Transverse colon (tissue), 4 donors: Measurements from ENCODE around the gene GNAO1. TPM values are rescaled to one million over a fixed set of nuclear protein-coding genes. Genes with fewer than 3 reads are reported as not detected.

ENCODE experiments used
- DNase-seq: peaks from one replicate; pipeline ENCODE4 v3.0.0-alpha.2; 2019
- H3K27ac ChIP-seq, 4 donors: fragments of 200-600 bp; sonication (generic); 2 replicates each; pipeline ENCODE4 v1.5.1; 2016 to 2018; ENCODE audit warnings: inconsistent platforms in 4 of 4
- H3K27me3 ChIP-seq: fragments of 200-600 bp; sonication (generic); 2 replicates; pipeline ENCODE4 v1.5.1; 2017; ENCODE audit warnings: inconsistent platforms
- H3K36me3 ChIP-seq, 4 donors: fragments of 200-600 bp; sonication (generic); 2 replicates each; pipeline ENCODE4 v1.5.1; 2017 to 2019; ENCODE audit warnings: inconsistent platforms in 4 of 4
- H3K4me1 ChIP-seq, 4 donors: fragments of 200-600 bp; sonication (generic); 2 replicates each; pipeline ENCODE4 v1.5.1; 2017 to 2020; ENCODE audit warnings: inconsistent platforms in 4 of 4
- H3K4me3 ChIP-seq, 4 donors: fragments of 200-600 bp; sonication (generic); 1 replicate in 1 of 4; 2 replicates in 3 of 4; pipeline versions ENCODE4 v1.5.1 to v1.6.1; 2017 to 2019; ENCODE audit warnings: inconsistent platforms in 4 of 4
- H3K9me3 ChIP-seq, 2 donors: fragments of 200-600 bp; sonication (generic); 2 replicates each; pipeline ENCODE4 v1.5.1; 2017 to 2019; ENCODE audit warnings: inconsistent platforms in 2 of 2
- EP300 ChIP-seq: sonication (generic); formaldehyde crosslinking; IDR thresholded peaks from one replicate; pipeline ENCODE4 v1.6.1; 2017; ENCODE audit warnings: antibody characterized with exemption, low read depth
- POLR2A ChIP-seq: fragments of 450-650 bp; IDR thresholded peaks from one replicate; pipeline ENCODE4 v1.6.1; 2016; ENCODE audit warnings: antibody characterized with exemption, mild to moderate bottlenecking, moderate library complexity
- POLR2AphosphoS5 ChIP-seq, 3 donors: sonication (generic); formaldehyde crosslinking; IDR thresholded peaks; one replicate each; pipeline ENCODE4 v1.6.1; 2016; ENCODE audit warnings: antibody characterized with exemption in 3 of 3
- whole genome bisulfite sequencing, 2 donors: methylation state at CpG; one replicate each; pipeline ENCODE4 v1.1.5; 2018; ENCODE audit warnings: low coverage in 1 of 2; 5-methylcytosine and 5-hydroxymethylcytosine counted together
- in situ Hi-C, 4 donors: fragments of 200-750 bp; cut with MboI; loops; one replicate each; pipeline versions ENCODE4 v1.15.0 to v1.15.1; 2017; ENCODE audit warnings: low sequenced_read_pairs in 3 of 4, low pct_ligation_motif_present in 1 of 4, low pct_unique_long_range_greater_than_20kb in 1 of 4
- intact Hi-C: fragments of 100-400 bp; cut with DNase I; formaldehyde crosslinking; loops from one replicate; pipeline ENCODE4 v1.15.1; 2023; ENCODE audit warnings: low total_unique reads
- total RNA-seq, 4 donors: library from RNA; depleted of rRNA; stranded (reverse); fragments of >200 nt; gene quantifications; one replicate each; pipeline ENCODE4 v1.1.0, GENCODE V29; 2016
- TF ChIP-seq, protein P1 (sequence below), 5 experiments: fragments of 200-600 bp in 3 of 5; fragments of 450-650 bp in 2 of 5; sonication (generic) in 3 of 5; IDR thresholded peaks; 1 replicate in 2 of 5; 2 replicates in 3 of 5; pipeline ENCODE4 v1.5.1; 2016 to 2017; ENCODE audit warnings: antibody characterized with exemption in 5 of 5, inconsistent platforms in 3 of 5, mild to moderate bottlenecking in 2 of 5, moderate library complexity in 1 of 5

Gene GNAO1
- total RNA-seq, 4 donors from 2014 or later, result 7.3 to 25.4 (median 11.3) TPM

GRCh38 chr16:56329887-56330286, 138.6 kb downstream of the GNAO1 start:
- no peaks in the 10 kb centered on the region for H3K4me1 ChIP-seq
- in situ Hi-C loops (no loop called here), intact Hi-C loops (loop anchor here (10.0 kb wide), 1 partner anchor 285 kb away; no protein-coding TSS in a partner anchor)
- no peaks in the 10 kb centered on the region for H3K27me3 ChIP-seq
- WGBS, 2 donors, result 82% methylated on average over 9 of the region's 9 CpGs; no CpG with 5 or more reads in 1 of the 2 donors
- DNase-seq, result no peak
- TF ChIP-seq EP300, result no peak
- TF ChIP-seq, protein P1, sequence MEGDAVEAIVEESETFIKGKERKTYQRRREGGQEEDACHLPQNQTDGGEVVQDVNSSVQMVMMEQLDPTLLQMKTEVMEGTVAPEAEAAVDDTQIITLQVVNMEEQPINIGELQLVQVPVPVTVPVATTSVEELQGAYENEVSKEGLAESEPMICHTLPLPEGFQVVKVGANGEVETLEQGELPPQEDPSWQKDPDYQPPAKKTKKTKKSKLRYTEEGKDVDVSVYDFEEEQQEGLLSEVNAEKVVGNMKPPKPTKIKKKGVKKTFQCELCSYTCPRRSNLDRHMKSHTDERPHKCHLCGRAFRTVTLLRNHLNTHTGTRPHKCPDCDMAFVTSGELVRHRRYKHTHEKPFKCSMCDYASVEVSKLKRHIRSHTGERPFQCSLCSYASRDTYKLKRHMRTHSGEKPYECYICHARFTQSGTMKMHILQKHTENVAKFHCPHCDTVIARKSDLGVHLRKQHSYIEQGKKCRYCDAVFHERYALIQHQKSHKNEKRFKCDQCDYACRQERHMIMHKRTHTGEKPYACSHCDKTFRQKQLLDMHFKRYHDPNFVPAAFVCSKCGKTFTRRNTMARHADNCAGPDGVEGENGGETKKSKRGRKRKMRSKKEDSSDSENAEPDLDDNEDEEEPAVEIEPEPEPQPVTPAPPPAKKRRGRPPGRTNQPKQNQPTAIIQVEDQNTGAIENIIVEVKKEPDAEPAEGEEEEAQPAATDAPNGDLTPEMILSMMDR (IDR thresholded peaks at IDR 0.05), result no peak
- TF ChIP-seq POLR2A, result no peak
- TF ChIP-seq POLR2AphosphoS5 (IDR thresholded peaks at IDR 0.05), result no peak
- no peak overlapping the region for H3K27ac ChIP-seq
- no peaks in the 10 kb centered on the region for H3K36me3 ChIP-seq
- no peak overlapping the region for H3K4me3 ChIP-seq
- no peaks in the 10 kb centered on the region for H3K9me3 ChIP-seq

GRCh38 chr16:56330476-56330875, 139.2 kb downstream of the GNAO1 start:
- in situ Hi-C loops (no loop called here), intact Hi-C loops (no loop called here)
- 71 to 74% methylated on average over 4 of the region's 4 CpGs for WGBS, 2 donors
- no peak overlapping the region for H3K4me3 ChIP-seq
- H3K9me3 ChIP-seq, result no peaks in the 10 kb centered on the region
- no peak for DNase-seq
- no peak overlapping the region for H3K27ac ChIP-seq
- no peaks in the 10 kb centered on the region for H3K36me3 ChIP-seq
- TF ChIP-seq EP300 (no peak), POLR2AphosphoS5 (IDR thresholded peaks at IDR 0.05) (no peak), POLR2A (no peak)
- TF ChIP-seq, protein P1 (IDR thresholded peaks at IDR 0.05), result no peak
- H3K27me3 ChIP-seq, result no peaks in the 10 kb centered on the region
- H3K4me1 ChIP-seq, result no peaks in the 10 kb centered on the region

- H3K4me1 ChIP-seq, result no peaks in the 10 kb centered on the region
- in situ Hi-C loops (no loop called here), intact Hi-C loops (no loop called here)
- H3K27ac ChIP-seq, result no peak overlapping the region
- DNase-seq, result no peak
- WGBS, 2 donors, result 85 to 86% methylated on average over 7 to 11 of the region's 11 CpGs
- no peaks in the 10 kb centered on the region for H3K27me3 ChIP-seq
- H3K4me3 ChIP-seq, result no peak overlapping the region
- H3K36me3 ChIP-seq, result no peaks in the 10 kb centered on the region
- TF ChIP-seq, protein P1 (IDR thresholded peaks at IDR 0.05), result no peak
- no peak for TF ChIP-seq POLR2AphosphoS5 (IDR thresholded peaks at IDR 0.05)
- no peak for TF ChIP-seq POLR2A
- TF ChIP-seq EP300, result no peak
- H3K9me3 ChIP-seq, result no peaks in the 10 kb centered on the region
Measured at GRCh38 chr16:56331399-56331798, 140.1 kb downstream of the GNAO1 start.

DNA sequence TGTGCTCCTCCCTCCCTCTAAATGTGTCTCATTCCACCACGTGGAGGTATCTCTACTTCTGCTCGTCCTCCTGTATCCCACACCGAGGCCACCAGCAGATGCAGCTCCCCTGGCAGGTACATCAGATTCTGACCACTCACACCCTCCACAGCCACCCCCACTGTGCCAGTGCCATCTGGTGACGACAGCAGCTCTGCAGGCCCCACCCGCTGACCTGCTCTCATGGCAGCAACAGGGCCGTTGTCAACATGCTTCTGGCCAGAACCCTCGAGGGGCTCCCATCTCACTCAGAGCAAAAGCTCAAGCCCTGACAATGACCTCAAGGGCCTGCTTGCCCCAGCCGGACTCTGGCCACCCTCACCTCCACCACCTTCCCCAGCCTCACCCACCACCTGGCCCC, 140.6 kb downstream of the GNAO1 start:
- no peak overlapping the region for H3K27ac ChIP-seq
- intact Hi-C loops, result no loop called here
- 53 to 66% methylated on average over 2 to 8 of the region's 8 CpGs for WGBS, 2 donors
- no peaks in the 10 kb centered on the region for H3K36me3 ChIP-seq
- in situ Hi-C loops, result no loop called here
- H3K27me3 ChIP-seq, result no peaks in the 10 kb centered on the region
- no peaks in the 10 kb centered on the region for H3K4me1 ChIP-seq
- TF ChIP-seq POLR2A (no peak), POLR2AphosphoS5 (IDR thresholded peaks at IDR 0.05) (no peak), EP300 (no peak)
- TF ChIP-seq, protein P1 (IDR thresholded peaks at IDR 0.05), result no peak
- H3K4me3 ChIP-seq, result no peak overlapping the region
- DNase-seq, result no peak
- no peaks in the 10 kb centered on the region for H3K9me3 ChIP-seq
